Stimulated activated CD8-positive, alpha-beta memory T cell treated with anti-CD3 and anti-CD28 coated beads, Interleukin-12 subunit alpha, Interleukin-12 subunit beta, amount 100 ng/mL, for 24 hours (primary cell): Measurements from ENCODE around the gene MCTP1.

Source experiments
- DNase-seq: peaks from one replicate; pipeline ENCODE4 v3.0.0-alpha.2; 2020; ENCODE audit errors: extremely low read depth

MCTP1 gene

DNA sequence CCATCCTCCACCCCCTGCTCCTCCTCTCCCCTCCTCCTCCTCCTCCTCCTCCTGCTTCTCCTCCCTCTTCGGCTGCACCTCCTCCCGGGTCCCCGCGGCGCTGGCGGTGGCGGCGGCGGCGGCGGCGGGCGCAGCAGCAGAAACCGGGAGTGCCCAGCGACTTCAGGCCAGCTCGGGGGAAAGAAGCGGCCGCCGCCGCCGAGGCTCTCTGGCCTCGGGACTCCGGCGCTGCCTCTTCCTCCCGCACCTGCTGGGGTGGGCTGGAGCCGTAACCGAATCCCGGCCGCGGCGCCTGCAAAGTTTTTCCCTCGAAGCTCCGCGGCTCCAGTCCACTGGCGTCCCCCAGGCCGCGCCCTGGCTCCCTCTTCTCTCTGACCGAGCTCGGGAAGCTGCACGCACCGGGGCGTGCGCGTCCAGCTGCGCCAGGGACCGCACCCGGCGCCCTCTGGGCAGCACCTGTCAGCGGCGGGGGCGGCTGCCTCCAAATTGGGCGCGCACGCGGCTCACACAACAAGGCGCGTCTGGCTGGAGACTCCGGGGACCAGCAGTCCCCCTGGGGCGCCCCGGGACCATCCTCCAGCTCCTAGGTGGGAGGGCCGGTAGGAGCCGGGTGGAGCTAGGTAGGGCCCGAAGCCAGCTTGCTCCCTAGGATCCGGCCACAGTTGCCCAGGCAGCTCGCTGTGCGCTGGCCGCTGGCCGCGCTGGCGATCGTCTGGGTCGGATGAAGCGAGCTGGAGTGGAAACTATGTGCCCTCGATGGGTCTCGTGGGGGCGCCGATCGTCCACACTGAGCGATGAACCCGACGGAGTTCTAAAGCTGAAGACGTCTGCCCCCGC is at the start of gene MCTP1:
Gene MCTP1 (minus strand): TSS at position 523 of the 837 bp plus-strand sequence.
- DNase-seq: no peak

DNA sequence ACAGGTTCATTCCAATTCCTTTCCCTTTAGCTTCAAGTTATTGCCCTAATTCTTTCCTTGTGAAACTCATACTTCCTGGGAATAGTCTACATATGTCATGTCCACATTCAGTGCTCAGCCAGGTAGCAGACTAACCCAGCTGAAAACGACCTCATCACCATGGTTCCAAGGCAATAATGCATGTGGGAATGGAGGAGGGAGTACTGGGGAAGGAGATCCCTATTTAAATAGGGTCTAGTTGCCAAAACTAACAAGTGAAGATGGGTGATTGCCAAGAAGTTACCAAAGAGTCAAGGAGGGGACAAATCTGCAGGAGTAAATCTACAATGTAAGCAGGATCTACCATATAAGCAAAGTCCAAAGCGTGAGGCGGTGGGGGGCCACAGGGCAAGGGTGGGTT is 47.3 kb upstream of the MCTP1 start:
- DNase-seq: no peak

DNA sequence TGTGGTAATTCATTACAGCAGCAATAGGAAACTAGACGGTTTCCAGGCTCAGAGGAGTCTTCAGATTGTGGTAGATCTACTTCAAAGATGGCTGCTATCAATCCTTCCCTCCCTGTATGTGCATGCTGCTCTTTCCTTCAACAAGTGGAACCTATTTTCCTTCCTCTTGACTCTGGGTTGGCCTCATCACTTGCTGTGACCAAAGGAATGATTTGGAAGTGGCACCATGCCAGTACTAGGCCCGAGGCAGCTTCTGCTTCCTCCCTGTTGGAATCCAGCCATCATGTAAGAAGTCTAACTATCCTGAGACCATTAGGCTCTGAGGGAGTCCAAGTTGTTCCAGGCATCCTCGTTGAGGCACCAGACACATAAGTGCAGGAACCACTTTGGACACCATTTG is 46.5 kb upstream of the MCTP1 start:
- no peak for DNase-seq

DNA sequence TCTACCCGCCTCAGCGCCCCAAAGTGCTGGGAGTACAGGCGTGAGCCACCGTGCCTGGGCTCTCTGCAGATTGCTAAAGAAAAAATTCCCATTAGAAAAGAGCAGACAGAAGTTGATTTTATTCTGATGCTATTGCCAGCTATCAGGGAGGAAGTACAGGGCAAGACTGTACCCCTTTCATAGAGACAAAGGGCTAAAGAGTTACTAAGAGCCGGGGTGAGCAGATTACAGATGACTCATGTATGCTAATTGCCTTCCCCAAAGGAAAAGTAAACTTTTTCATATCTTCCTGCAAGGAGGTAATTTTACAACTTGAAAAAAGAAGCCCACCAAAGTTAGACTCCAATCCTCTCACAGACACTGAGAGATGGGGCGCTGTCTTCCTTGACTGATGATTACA is 42.3 kb upstream of the MCTP1 start:
- no peak for DNase-seq

DNA sequence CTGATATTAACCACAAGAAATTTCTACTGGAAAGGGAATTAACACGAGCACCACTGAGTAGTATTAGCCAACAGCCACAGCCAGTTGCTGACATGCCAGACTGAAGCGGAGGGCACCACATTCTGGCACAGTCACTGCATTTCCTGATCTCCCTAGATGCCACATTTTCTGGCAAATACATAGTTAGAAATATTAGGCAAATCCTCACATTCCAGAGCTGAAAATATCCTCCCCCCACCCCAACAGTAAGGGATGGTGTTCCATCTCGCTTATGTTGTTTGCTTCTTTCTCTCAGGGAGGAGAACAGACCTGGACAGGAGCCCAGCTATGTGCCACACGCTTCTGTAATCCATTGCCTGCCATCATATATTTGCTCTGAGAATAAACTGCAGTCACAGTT is 32.8 kb upstream of the MCTP1 start:
- no peak for DNase-seq

DNA sequence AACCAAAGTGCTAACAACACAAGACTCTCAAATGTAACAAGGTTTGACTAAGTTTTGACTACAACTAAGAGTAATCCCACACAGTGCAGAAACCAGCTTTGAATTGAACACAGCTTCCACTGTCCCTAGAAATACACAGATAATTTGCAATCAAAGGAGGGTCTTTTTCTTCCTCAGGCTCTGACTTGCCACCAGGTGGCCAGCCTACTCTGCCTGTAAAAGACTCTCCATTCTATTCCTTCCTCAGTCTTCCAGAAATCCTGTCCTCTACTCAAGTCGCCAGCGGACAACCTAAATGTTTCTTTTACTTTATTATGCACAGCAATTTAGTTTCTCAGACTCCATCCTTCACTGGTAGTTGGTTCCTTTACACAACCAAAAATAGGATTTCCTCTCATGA is 32.2 kb upstream of the MCTP1 start:
- DNase-seq: no peak

DNA sequence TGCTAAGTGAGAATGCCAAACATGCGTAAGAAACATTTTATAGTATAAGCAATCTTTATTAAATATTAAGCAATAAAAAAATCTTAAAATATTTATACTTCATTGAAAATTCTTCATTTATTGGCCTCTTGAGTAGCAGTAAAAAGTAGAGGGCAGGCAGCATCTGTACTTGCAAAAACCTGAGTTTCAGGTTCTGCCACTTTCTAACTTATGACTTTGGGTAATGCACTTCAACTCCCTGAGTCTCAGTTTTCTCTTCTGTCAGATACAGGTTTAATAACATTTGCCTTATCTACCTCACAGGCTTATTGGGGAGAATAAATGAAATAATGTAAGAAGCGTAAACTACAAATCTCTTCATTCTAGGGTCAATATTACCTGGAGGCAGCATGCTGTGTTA is 19.8 kb upstream of the MCTP1 start:
- no peak for DNase-seq

DNA sequence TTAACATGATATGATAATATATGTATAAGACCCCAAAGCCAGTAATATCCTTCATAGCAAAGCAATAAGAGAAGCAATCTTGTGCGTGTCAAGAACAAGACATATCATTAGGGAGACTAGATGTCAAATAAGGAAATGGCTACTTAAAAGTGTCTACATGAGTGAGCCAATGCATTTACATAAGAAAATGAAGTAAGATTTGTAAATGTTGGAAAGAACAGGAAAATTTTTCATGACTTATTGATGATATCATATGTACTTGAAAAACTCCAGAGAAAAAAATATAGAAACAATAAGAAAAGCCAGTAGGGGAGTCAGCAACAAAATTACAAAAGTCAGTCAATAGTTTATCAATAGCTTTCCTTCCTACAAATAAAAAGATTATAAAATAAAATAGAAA is 13.8 kb upstream of the MCTP1 start:
- DNase-seq: no peak

DNA sequence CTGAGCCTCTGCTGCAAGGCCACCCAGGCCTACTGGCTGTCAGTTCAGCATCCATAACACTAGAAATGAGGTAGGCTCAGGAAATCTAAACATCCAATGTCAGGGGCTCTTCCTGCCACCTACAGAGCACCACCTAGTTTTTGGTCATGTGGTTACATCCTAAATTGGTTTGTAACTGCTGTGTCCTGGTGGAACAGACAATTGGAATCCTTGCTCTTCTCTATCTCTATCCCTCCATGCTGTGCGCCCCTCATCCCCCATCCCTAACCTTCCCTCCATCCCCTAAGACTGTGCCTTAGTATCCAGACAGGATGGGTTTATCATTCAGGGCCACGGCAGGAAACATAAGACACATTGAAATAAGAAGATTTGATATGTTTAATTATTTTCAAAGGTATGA is 11.4 kb upstream of the MCTP1 start:
- no peak for DNase-seq

DNA sequence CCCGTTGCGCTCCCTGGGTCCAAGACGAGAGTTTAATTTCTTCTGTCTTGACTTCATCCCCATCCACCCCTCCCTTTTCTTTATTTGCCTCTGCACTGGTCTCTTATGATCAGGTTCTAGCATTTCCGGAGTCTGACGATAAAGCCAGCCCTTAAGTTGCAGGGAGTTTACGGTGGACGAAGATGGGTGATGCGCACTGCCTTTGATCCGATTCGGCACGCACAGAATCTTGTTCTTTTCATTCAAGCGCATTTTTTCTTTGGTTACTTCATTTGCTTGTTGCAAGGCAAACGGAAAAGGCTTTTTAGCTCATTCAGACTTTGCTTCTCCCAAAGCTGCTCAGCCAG is 488 bp upstream of the MCTP1 start:
- no peak for DNase-seq

DNA sequence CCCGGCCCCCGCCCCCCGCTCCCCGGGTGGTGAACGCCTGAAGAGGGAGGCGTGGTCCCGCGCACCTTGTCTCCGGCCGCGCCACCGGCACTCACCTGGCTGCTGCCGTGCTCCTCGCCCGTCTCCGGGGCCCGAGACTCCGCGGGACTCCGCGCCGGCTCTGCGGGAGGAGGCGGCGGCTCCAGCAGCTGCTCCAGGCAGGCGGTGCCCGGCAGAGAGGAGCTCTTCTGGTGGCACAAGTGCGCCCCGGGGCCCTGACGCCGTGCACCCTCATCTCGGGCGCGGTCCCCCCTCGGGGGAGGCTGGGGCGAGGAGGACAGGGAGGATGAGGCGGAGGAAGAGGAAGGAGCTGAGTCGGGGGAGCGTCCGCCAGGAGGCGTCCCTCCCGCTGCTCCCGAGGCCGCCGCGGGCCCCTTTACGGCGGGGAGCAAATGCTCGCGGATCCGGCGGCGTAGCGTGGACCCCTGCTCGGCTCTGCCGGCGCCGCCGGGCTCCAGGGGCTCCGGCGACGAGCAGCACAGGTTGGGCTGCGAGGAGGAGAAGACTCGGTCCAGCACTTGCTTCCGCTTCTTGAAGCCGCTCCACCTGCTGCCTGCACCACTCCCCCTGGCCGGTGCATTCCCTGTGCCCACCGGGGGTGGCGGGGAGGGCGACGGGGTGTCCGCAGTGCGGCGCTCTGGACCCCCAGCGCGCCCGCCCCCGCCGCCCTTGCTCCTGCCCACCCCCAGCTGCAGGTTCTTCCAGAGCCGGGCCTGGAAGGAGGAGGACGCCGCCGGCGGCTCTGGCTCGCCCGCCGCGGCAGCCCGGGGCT is 928 bp downstream of the MCTP1 start:
- no peak for DNase-seq

DNA sequence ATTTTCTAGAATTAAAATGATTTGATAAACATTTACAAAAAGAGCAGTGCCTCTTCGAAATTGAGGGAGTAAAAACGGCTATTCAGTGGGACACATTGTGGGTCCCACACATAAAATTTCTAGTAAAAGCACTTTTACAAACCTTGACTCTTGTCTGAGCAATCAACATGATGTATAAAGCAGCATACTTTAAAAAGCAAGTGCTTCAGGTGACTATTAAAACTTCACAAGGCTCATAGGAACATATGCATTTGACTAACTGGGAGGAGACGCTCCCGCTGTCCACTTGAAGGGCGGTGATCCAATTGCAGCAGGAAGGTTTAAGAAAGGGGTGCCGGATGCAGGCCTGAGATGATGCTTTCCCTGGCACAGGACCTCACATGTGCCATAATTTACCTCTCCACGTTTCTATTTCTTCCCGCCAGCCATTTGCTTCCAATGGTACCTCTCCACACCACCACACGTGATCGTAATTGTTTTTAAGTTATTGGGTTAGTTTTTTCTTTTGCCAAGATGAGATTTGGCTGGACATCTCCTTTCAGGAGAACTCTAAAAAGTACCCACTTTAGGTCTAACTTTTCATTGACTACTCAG is 1.8 kb downstream of the MCTP1 start:
- no peak for DNase-seq

DNA sequence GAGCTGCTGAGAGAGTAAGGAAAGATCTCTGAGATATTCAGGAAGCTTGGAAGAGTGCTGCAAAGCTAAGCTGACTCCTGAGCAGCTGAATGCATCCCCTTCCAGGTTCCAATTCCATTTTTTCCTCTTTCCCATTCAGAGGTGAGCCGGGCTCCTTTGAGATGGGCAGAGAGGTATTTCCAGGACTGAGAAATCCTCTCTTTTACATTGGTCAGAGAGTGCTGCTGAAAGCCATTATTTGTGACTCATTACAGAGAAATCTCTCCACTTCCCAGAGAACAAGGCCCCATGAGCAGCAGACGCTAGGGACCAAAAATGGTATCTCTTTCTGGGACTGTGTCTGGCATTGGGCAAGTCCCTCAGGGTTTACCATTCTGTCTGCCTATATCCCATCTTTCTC is 3.7 kb downstream of the MCTP1 start:
- no peak for DNase-seq

DNA sequence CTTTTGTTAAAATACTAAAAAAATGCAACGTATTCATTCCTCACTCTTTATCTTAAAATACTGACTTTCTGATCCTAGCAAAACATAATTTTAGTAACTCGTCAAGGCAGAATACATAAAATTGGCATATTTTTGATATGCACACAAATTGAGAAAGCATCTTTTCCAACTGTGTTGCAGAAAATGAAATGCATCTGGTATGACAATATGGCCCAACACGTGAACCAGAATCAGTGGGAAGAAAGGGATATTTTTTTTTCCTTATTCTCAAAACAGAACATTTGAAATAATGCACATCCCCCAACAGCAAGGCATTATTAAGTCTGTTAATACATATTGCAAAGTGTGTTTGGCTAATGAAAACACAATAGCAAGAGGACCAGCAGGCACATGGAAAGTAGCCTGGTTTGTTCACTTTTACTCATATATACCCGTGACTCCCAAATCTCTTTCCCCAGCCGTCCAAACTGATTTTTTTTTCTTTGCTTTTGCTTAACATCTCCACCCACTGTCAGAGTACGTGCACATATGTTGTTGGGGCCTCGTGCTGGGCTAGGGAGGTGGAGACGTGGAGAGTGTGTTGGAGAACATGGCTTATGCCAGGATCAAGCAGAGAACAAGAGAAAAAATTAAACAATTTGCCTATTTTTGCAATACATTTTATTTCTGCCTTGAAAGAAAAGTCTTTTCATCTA is 4.3 kb downstream of the MCTP1 start:
- DNase-seq: no peak

DNA sequence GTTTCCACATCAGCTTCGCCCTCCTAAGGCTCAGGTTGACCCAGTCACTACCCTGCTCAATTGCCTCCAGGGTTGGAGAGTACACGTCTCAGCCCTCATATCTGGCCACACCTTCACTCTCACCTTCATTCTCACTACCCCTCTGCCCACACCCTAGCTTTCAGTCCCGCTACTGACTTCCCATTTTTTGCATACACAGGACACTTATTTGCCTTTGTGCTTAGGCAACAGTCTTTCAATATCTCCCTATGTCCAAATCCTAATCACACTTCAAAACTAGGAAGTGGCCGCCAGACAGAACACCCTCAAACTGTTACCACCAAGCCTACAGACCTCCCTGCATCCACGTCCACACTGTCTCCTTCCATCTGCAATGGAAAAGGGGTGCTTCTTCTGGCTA is 10.9 kb downstream of the MCTP1 start:
- no peak for DNase-seq

DNA sequence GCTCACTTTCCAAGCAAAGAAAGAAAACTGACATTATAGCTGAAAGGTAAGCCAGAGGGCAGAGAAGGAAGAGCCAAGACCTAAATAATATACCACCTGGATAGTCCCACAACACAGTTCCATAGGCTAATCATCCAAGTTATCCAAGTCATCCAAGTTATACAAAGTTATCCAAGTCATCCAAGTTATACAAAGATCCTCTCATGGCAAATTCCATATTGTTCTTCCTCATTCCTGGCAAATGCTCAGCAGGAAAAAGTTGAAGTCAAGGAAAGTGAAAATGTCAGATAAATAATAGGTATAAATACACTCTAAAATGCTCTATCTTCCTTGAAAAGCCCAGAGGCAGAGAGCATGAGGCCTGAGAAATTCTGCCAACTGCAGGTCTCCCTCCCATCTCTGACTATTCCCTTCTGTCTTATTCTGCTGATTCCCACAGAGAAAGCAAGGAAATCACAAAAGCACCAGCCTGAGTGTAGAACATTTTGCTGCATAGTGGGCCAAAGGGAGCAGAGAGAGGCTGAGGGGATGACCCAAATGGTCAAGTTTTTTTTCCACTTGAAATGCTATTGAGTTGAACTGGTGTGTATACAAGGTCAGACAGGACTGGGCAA is 12.5 kb downstream of the MCTP1 start:
- DNase-seq: no peak

DNA sequence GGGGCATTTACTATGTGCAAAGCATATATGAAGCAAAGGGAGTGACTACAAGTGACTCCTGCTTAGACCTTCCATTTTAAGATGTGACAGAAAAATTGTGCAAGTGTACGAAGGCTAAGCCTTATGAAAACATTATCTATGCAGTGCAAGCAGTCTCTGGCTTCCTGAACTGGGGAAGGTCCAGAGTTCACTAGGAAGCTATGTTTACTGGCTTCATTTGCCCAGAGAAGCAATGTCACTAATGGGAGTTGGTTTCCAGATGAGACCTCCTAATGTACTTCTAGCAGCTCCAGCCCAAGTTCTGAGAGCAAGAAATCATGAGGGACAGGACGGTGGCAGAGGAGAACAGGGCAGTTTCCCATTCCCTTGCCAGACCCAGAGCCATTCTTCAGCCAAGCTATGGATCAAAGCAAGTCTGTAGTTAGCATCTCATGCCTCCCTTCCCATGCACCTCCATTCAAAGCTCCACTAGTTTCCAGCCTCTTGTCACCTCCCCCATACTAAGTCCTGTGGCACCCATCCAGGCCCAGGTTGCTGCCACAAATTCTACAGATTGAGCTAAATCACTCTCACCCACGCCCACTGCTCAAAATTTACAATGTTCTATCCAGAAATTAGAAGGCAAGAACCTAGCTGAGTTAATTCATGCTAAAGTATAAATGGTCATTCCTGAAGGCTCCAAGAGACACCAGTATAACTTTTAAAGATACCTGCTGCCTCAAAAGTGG is 21.8 kb downstream of the MCTP1 start:
- DNase-seq: no peak

DNA sequence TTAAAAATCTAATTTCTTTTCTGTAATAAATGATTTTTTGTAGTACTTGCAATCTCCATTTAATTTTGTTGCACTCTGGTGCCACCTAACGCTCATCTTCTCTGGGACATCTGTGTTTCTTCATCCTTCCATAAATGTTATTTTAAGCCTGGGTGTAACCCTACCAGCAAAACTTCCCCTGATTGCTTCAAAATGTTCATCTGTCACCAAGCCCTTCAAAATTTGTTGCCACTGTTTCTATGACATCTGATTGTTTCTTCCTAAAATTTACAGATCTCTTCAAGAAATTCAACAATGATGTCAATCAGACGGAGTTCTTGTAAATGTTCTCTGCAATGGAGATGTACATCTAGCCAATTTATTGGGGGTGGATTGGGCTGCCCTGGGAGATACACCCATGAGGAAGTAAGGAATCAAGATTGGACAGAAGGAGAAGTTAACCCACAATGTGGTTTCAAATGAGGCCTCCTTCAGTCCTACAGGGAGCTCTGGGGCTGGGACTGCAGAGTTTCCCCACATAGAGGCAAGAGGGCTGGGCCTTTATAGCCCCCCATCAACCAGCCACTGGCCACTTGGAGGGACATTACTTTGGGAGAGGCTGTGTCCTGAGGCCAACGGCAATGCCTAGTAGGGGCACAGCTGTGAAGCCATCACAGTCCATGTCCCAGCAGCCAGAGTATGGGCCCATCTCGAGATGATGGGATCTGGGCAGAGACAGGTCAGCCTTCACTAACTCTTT is 23.3 kb downstream of the MCTP1 start:
- DNase-seq: no peak

DNA sequence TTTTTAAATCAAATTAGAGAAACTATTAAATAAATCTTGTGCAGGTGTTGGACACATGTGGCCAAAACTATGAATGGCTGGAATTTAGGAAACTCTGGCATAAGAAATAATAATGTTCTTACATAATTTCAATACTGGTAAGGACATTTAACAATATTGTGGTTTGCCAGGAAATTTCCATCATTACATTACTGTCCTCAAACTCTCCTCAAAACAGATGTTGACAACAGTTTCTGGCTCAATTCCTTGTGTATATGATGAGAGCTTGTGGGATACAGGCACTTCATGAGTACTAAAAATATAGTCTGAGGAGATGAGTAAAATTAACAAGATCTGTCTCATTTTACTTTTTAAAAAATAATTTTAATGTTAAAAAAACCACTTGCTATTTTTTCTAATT is 27.9 kb downstream of the MCTP1 start:
- no peak for DNase-seq

DNA sequence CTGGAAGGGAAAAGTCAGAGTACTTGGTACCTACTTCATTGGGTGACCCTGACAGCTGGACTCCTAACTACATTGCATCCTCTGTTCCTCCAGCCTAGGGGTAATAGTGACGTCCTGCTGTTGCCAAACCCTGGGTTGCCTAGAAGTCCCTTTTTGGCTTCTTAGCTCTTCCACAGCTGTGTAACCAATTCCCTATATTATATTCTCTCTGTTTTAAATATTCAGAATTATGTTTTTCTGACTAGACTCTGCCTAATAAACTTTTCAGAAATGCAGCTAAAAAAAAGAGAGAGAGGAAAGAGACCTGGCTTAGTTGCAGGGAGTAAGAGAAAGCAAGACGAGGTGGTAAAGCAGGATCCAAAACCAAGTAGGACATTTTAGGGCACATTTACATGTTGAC is 28.4 kb downstream of the MCTP1 start:
- DNase-seq: no peak

DNA sequence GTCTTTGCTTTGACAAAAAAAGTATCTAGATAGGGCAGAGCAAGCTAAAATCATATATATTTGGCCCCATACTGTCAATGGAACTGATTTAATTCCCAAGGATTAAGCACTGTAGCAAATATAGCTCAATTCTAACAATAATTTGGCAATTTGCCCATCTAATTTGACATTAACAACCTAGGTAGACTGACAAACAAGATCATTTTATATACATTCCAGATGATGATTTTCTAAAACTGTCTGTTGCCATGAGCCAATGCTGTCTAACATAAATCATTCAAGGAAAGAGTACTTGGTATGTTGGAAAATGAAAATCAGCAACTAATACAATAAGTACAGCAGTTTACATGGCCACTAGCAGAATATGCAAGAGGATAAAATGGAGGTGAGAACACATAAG is 32.1 kb downstream of the MCTP1 start:
- no peak for DNase-seq
